IMR-90 (cell line): Measurements from ENCODE around the gene CWC15. TPM values are rescaled to one million over a fixed set of nuclear protein-coding genes. Genes with fewer than 3 reads are reported as not detected.

Source experiments
- NFE2L2 ChIP-seq: fragments of 150-350 bp; IDR thresholded peaks from 2 replicates; pipeline ENCODE4 v1.6.1; 2016; ENCODE audit warnings: low read depth, mild to moderate bottlenecking, low read length
- POLR2A ChIP-seq: IDR thresholded peaks from 2 replicates; pipeline ENCODE4 v1.6.1; 2012; ENCODE audit warnings: mild to moderate bottlenecking, low read depth, low read length
- polyA plus RNA-seq, 3 experiments: library from polyadenylated mRNA; depleted of rRNA; stranded (reverse); fragments of >200 nt; gene quantifications; 2 replicates each; pipeline ENCODE4 v1.2.3, GENCODE V29; 2012; ENCODE audit warnings: low replicate concordance in 1 of 3
- total RNA-seq: library from RNA; depleted of rRNA; stranded (reverse); fragments of >200 nt; gene quantifications from 2 replicates; pipeline ENCODE4 v1.2.3, GENCODE V29; 2012
- TF ChIP-seq, protein P1 (sequence below): fragments of 150-350 bp; IDR thresholded peaks from 2 replicates; pipeline ENCODE4 v1.6.1; 2017; ENCODE audit warnings: mild to moderate bottlenecking, antibody characterized with exemption, low read length, low read depth

Gene CWC15
- total and polyA plus RNA-seq, 2 of the 4 experiments (the other 2 are of a cell fraction): 38.4 to 48.6 TPM

DNA sequence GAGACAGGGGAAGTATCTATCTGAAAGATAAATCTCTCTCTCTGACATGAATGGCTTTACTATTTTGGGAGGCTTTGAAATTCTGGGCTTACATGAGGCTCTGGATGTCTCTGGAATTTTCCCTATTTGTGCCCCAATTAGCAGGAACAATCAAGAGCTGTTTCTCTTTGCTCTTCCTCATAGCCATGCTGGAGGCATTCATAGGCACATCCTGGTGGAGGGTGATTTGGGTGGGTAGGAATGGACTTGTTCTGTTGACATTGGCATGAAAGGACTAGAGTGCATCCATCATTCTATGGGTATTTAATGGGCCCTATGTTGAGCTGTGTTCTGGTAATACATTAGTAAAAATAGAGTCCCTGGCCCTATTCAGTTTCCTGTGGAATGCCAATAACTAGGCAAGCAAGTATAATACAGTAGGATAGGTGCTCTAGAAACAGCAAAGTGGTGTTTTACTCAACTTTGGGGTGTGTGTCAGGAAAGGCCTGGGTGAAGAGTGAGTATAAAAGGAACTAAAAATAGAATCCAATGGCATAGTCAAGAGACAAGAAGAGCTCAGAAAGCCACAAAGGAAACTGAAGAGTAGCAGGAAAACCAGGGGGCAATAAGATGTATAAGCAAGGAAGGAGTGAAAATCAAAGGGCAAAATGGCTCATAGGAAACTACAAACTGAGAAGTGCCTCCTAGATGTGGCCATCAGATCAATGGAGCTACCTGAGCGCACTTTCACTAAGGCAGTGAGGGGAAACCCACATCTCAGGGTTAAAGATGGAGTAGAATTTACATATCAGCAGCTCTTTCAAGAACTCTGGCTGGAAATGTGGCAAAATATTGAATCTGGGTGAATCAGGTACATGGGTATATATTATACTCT lies 45.0 kb downstream of the CWC15 start (continued):
- TF ChIP-seq, protein P1, sequence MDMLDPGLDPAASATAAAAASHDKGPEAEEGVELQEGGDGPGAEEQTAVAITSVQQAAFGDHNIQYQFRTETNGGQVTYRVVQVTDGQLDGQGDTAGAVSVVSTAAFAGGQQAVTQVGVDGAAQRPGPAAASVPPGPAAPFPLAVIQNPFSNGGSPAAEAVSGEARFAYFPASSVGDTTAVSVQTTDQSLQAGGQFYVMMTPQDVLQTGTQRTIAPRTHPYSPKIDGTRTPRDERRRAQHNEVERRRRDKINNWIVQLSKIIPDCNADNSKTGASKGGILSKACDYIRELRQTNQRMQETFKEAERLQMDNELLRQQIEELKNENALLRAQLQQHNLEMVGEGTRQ: no peak
- TF ChIP-seq NFE2L2 (no peak), POLR2A (no peak)
